Measurements from ENCODE around the gene ALDH1B1. TPM values are rescaled to one million over a fixed set of nuclear protein-coding genes. Genes with fewer than 3 reads are reported as not detected.

ALDH1B1 gene
- total and polyA plus RNA-seq, 2 experiments from 2014 or later, result 26.9 to 39.5 TPM

DNA sequence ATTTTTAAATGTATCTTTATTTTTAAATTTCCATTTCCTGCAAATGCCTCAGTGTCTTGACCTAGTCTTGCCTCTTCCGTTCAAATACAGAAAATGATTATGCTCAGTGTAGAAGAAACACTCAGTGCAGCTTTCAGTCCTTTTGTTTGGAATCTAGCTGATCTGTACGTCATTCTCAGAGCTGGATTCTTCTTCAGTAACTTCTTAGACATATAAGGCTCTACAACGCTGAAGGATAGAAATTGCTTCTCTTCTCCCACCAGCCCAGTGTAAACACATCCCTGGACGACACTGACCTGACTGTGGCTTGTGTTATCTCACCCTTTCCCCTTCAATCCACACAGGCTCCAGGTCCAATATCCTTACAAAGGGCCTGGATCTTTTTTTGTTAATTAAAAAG is 3.2 kb upstream of the ALDH1B1 start:
- peaks cover 16% of the 10 kb centered on the region for H3K79me2 ChIP-seq (ENCODE audit: insufficient read depth)
- H3K9ac ChIP-seq, result no peak overlapping the region; the same call in 1 of the 2 replicates
- peak overlapping the region; percentile 38 for H3K4me2 ChIP-seq (ENCODE audit: unreplicated experiment)
- DNase-seq, result peak; percentile 34
- no peak for TF ChIP-seq EZH2phosphoT487 (IDR thresholded peaks at IDR 0.05; ENCODE audit: insufficient read depth, low read depth)
- TF ChIP-seq EZH2 (IDR thresholded peaks at IDR 0.05; ENCODE audit: insufficient read depth, poor library complexity, severe bottlenecking), result no peak
- peaks cover 23% of the 10 kb centered on the region for H3F3A ChIP-seq (ENCODE audit: insufficient read depth)
- H2AFZ ChIP-seq, result peak overlapping the region; percentile 18
- no peaks in the 10 kb centered on the region for H3K36me3 ChIP-seq (ENCODE audit: low read depth)
- WGBS, 2 experiments (ENCODE audit: low coverage in 1 of 2, low lambda C conversion rate in 2 of 2, missing lambda C conversion rate in 2 of 2), result 15 to 22% methylated on average over 4 of the region's 4 CpGs
- in situ Hi-C loops (cut with MboI), result loop anchor here (25.0 kb wide), 1 partner anchor 902 kb away; the partner anchor contains the start of gene POLR1E
- peaks cover 43% of the 10 kb centered on the region for H3K4me1 ChIP-seq (ENCODE audit: insufficient read depth)
- H3K9me3 ChIP-seq (ENCODE audit: low read depth), result no peaks in the 10 kb centered on the region
- H3K4me3 ChIP-seq, result no peak overlapping the region
- no peaks in the 10 kb centered on the region for H3K27me3 ChIP-seq (replicated peaks; ENCODE audit: insufficient read depth)
- no peaks in the 10 kb centered on the region for H4K20me1 ChIP-seq (ENCODE audit: insufficient read depth)
- no peaks in the 10 kb centered on the region for H3K9me2 ChIP-seq (ENCODE audit: insufficient read depth)
- peak overlapping the region; percentile 53 for H3K27ac ChIP-seq

DNA sequence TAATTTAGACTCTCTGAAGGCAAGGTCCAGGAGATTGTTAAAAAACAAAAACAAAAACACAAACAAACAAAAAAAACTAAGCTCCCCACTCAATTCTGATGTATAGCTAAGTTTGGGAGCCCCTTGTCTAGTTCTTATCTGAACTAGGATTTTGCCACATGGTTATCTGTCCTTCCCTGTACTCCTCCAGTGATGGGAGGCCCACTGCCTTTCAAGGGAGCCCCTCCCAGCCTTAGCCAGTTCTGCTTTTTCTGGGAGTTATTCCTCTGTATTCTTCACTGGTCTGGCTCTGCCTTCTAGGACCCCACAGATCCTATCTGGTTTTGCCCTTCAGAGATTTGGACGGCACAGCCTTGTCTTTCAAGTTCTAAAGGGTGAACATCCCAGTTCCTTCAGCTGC is 2.1 kb upstream of the ALDH1B1 start:
- peaks cover 37% of the 10 kb centered on the region for H3K4me1 ChIP-seq (ENCODE audit: insufficient read depth)
- no peak overlapping the region for H3K9ac ChIP-seq
- no peaks in the 10 kb centered on the region for H3K27me3 ChIP-seq (replicated peaks; ENCODE audit: insufficient read depth)
- no peaks in the 10 kb centered on the region for H3K9me2 ChIP-seq (ENCODE audit: insufficient read depth)
- H3K4me3 ChIP-seq, result no peak overlapping the region
- H3K79me2 ChIP-seq (ENCODE audit: insufficient read depth), result peaks cover 26% of the 10 kb centered on the region
- peaks cover 23% of the 10 kb centered on the region for H3F3A ChIP-seq (ENCODE audit: insufficient read depth)
- no peaks in the 10 kb centered on the region for H3K36me3 ChIP-seq (ENCODE audit: low read depth)
- peak overlapping the region; percentile 33; the same call in 1 of the 2 replicates for H3K27ac ChIP-seq
- no peaks in the 10 kb centered on the region for H4K20me1 ChIP-seq (ENCODE audit: insufficient read depth)
- no peak overlapping the region for H3K4me2 ChIP-seq (ENCODE audit: unreplicated experiment)
- no peaks in the 10 kb centered on the region for H3K9me3 ChIP-seq (ENCODE audit: low read depth)
- TF ChIP-seq EZH2phosphoT487 (IDR thresholded peaks at IDR 0.05; ENCODE audit: insufficient read depth, low read depth) (no peak), EZH2 (IDR thresholded peaks at IDR 0.05; ENCODE audit: insufficient read depth, poor library complexity, severe bottlenecking) (no peak)
- WGBS, 2 experiments (ENCODE audit: low coverage in 1 of 2, low lambda C conversion rate in 2 of 2, missing lambda C conversion rate in 2 of 2), result 96 to 100% methylated on average over 1 of the region's 1 CpG
- DNase-seq, result no peak
- in situ Hi-C loops (cut with MboI), result loop anchor here (25.0 kb wide), 1 partner anchor 903 kb away; the partner anchor contains the start of gene POLR1E
- peak overlapping the region; percentile 36; the same call in 1 of the 2 replicates for H2AFZ ChIP-seq

DNA sequence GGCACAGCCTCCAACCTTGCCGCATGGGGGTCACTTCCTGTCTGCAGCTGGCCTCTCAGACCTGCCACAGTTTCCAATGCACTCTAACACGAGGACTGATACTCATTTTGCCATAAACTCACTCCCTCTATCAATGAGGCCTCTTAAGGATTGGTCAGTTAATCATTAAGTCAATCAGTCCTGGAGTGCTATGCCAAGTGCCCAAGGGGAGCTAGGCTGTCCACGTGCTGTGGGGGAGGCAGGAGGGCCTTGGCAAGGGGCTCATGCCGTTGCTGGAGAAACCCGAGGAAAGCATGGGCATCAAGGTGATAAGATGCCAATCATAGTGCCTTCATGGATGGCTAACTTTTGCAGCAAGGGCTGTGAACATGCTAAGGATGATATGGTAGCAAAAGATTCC is 1.7 kb upstream of the ALDH1B1 start:
- H4K20me1 ChIP-seq (ENCODE audit: insufficient read depth), result no peaks in the 10 kb centered on the region

DNA sequence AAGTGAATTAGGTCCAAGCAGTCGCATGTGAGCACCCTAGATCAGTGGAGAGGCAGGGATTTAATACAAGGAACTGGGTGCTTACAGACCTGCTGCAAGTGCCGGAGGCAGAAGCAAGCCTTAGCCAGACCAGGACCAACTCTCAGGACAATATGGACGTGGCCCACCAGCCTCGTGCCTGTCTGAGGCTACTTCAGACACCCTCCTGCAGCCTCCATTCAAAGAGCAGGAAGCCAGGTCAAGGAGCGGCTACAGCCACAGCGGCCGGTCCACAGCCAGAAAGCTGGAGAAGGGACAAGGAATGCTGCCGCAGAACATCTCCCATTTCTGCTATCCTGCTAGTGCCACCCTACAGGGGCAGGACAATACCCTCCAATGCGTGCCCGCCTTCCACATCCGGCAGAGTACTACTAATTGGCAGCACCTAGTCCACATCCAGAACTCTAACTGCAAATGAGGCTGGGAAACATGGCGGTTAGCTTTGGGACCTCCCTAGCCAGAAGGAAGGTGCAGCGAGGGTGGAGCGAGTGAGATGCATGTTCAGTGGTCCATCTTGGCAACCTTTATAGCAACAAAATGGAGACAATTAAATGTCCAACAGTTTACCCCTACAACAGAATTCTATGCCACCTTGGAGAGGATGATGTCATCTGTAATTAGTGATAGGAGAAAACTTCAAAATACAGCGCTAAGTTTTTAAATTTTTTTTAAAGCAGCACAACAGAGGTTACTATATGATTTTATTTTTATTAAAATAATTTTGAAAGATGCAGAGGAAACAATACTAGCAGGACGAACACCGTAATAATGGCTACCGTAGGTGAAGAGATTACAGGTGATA is 1.0 kb upstream of the ALDH1B1 start:
- H3K4me3 ChIP-seq, result peak overlapping the region; percentile 86
- peak overlapping the region; percentile 90 for H2AFZ ChIP-seq
- TF ChIP-seq EZH2 (IDR thresholded peaks at IDR 0.05; ENCODE audit: insufficient read depth, poor library complexity, severe bottlenecking), result no peak
- TF ChIP-seq EZH2phosphoT487 (IDR thresholded peaks at IDR 0.05; ENCODE audit: insufficient read depth, low read depth), result no peak
- no peak for DNase-seq
- H3K27me3 ChIP-seq (replicated peaks; ENCODE audit: insufficient read depth), result no peaks in the 10 kb centered on the region
- H3K9ac ChIP-seq, result peak overlapping the region; percentile 85
- no peaks in the 10 kb centered on the region for H3K9me3 ChIP-seq (ENCODE audit: low read depth)
- no peaks in the 10 kb centered on the region for H3K9me2 ChIP-seq (ENCODE audit: insufficient read depth)
- H3K4me1 ChIP-seq (ENCODE audit: insufficient read depth), result peaks cover 33% of the 10 kb centered on the region
- no peak overlapping the region for H3K27ac ChIP-seq
- H3K79me2 ChIP-seq (ENCODE audit: insufficient read depth), result peaks cover 32% of the 10 kb centered on the region
- in situ Hi-C loops (cut with MboI), result loop anchor here (25.0 kb wide), 1 partner anchor 904 kb away; the partner anchor contains the start of gene POLR1E
- H3K4me2 ChIP-seq (ENCODE audit: unreplicated experiment), result peak overlapping the region; percentile 90
- 88 to 89% methylated on average over 18 of the region's 18 CpGs for WGBS, 2 experiments (ENCODE audit: low coverage in 1 of 2, low lambda C conversion rate in 2 of 2, missing lambda C conversion rate in 2 of 2)
- H4K20me1 ChIP-seq (ENCODE audit: insufficient read depth), result no peaks in the 10 kb centered on the region
- H3K36me3 ChIP-seq (ENCODE audit: low read depth), result no peaks in the 10 kb centered on the region; the same call in 1 of the 2 replicates
- H3F3A ChIP-seq (ENCODE audit: insufficient read depth), result peaks cover 23% of the 10 kb centered on the region

More for the DNA sequence above, 1.7 kb upstream of the ALDH1B1 start:
- Histone ChIP-seq H3K36me3 (ENCODE audit: low read depth) (no peaks in the 10 kb centered on the region; the same call in 1 of the 2 replicates), H3K4me2 (ENCODE audit: unreplicated experiment) (no peak overlapping the region), H3F3A (ENCODE audit: insufficient read depth) (peaks cover 23% of the 10 kb centered on the region), H3K4me3 (no peak overlapping the region), H2AFZ (peak overlapping the region; percentile 36; the same call in 1 of the 2 replicates), H3K27me3 (replicated peaks; ENCODE audit: insufficient read depth) (no peaks in the 10 kb centered on the region), H3K9me2 (ENCODE audit: insufficient read depth) (no peaks in the 10 kb centered on the region), H3K27ac (no peak overlapping the region), H3K9ac (no peak overlapping the region), H3K79me2 (ENCODE audit: insufficient read depth) (peaks cover 27% of the 10 kb centered on the region), H3K9me3 (ENCODE audit: low read depth) (no peaks in the 10 kb centered on the region), H3K4me1 (ENCODE audit: insufficient read depth) (peaks cover 33% of the 10 kb centered on the region)
- WGBS, 2 experiments (ENCODE audit: low coverage in 1 of 2, low lambda C conversion rate in 2 of 2, missing lambda C conversion rate in 2 of 2), result 52 to 63% methylated on average over 5 of the region's 5 CpGs
- in situ Hi-C loops (cut with MboI), result loop anchor here (25.0 kb wide), 1 partner anchor 904 kb away; the partner anchor contains the start of gene POLR1E
- no peak for DNase-seq
- TF ChIP-seq EZH2 (IDR thresholded peaks at IDR 0.05; ENCODE audit: insufficient read depth, poor library complexity, severe bottlenecking) (no peak), EZH2phosphoT487 (IDR thresholded peaks at IDR 0.05; ENCODE audit: insufficient read depth, low read depth) (no peak)
